Mesenchymal stem cell (in vitro differentiated cells and primary cell): ENCODE measurements around the gene UNK.

Experiments
- DNase-seq: peaks from one replicate; pipeline ENCODE4 v3.0.0-alpha.2; 2013
- H2AFZ ChIP-seq: one replicate; pipeline ENCODE4 v1.6.1; 2013; ENCODE audit warnings: low read depth, mild to moderate bottlenecking, control low read depth, inconsistent platforms, low read length, moderate library complexity
- H2AK5ac ChIP-seq: 2 replicates; pipeline ENCODE4 v1.6.1; 2013; ENCODE audit warnings: low read length, moderate library complexity, mild to moderate bottlenecking, inconsistent platforms; ENCODE audit not compliant: severe bottlenecking
- H2BK120ac ChIP-seq: one replicate; pipeline ENCODE4 v1.6.1; 2013; ENCODE audit warnings: low read depth, mild to moderate bottlenecking, inconsistent platforms, low read length, moderate library complexity
- H2BK12ac ChIP-seq, 2 experiments: one replicate each; pipeline ENCODE4 v1.6.1; 2013; ENCODE audit warnings: inconsistent platforms in 2 of 2, low read length in 2 of 2, mild to moderate bottlenecking in 2 of 2, moderate library complexity in 2 of 2, control low read depth in 1 of 2
- H2BK15ac ChIP-seq: one replicate; pipeline ENCODE4 v1.6.1; 2013; ENCODE audit warnings: mild to moderate bottlenecking, low read depth, inconsistent platforms; ENCODE audit not compliant: poor library complexity, severe bottlenecking
- H2BK5ac ChIP-seq: 2 replicates; pipeline ENCODE4 v1.6.1; 2013; ENCODE audit warnings: low read depth, mild to moderate bottlenecking, low read length, control low read depth, inconsistent platforms; ENCODE audit not compliant: poor library complexity, severe bottlenecking
- H3K14ac ChIP-seq, 2 experiments: one replicate each; pipeline ENCODE4 v1.6.1; 2013; ENCODE audit warnings: inconsistent platforms in 2 of 2, low read length in 2 of 2, control low read depth in 1 of 2, mild to moderate bottlenecking in 1 of 2, moderate library complexity in 1 of 2
- H3K18ac ChIP-seq, 2 experiments: one replicate each; pipeline ENCODE4 v1.6.1; 2013; ENCODE audit warnings: inconsistent platforms in 2 of 2, low read length in 2 of 2, control low read depth in 1 of 2, low read depth in 1 of 2, mild to moderate bottlenecking in 1 of 2
- H3K23ac ChIP-seq, 2 experiments: one replicate each; pipeline ENCODE4 v1.6.1; 2013; ENCODE audit warnings: inconsistent platforms in 2 of 2, low read length in 2 of 2, mild to moderate bottlenecking in 2 of 2, moderate library complexity in 2 of 2, control low read depth in 1 of 2
- H3K27ac ChIP-seq: 2 replicates; pipeline ENCODE4 v1.5.1; 2013; ENCODE audit warnings: mild to moderate bottlenecking, moderate library complexity, low read length, control low read depth, inconsistent platforms; ENCODE audit not compliant: poor library complexity, severe bottlenecking
- H3K27me3 ChIP-seq, 2 experiments: 2 replicates each; pipeline versions ENCODE4 v1.6.1 to v1.7.0; 2013; ENCODE audit warnings: low read length in 2 of 2, mild to moderate bottlenecking in 2 of 2, moderate library complexity in 2 of 2, control low read depth in 1 of 2, inconsistent platforms in 1 of 2; ENCODE audit not compliant: control insufficient read depth in 1 of 2, insufficient read depth in 1 of 2
- H3K36me3 ChIP-seq, 2 experiments: 2 replicates each; pipeline versions ENCODE4 v1.6.1 to v1.7.0; 2013; ENCODE audit warnings: low read length in 2 of 2, control low read depth in 1 of 2, inconsistent platforms in 1 of 2, low read depth in 1 of 2, mild to moderate bottlenecking in 1 of 2; ENCODE audit not compliant: insufficient read depth in 2 of 2, control insufficient read depth in 1 of 2
- H3K4ac ChIP-seq, 2 experiments: one replicate each; pipeline ENCODE4 v1.6.1; 2013; ENCODE audit warnings: inconsistent platforms in 2 of 2, low read length in 2 of 2, mild to moderate bottlenecking in 2 of 2, moderate library complexity in 2 of 2, control low read depth in 1 of 2, low read depth in 1 of 2
- H3K4me1 ChIP-seq: 2 replicates; pipeline ENCODE4 v1.6.1; 2013; ENCODE audit warnings: low read depth, low read length, control low read depth; ENCODE audit not compliant: control insufficient read depth, insufficient read depth
- H3K4me2 ChIP-seq: 2 replicates; pipeline ENCODE4 v1.6.1; 2013; ENCODE audit warnings: low read length, mild to moderate bottlenecking, inconsistent platforms; ENCODE audit not compliant: poor library complexity, severe bottlenecking
- H3K4me3 ChIP-seq, 2 experiments: 2 replicates each; pipeline versions ENCODE4 v1.5.1 to v1.7.0; 2013; ENCODE audit warnings: low read length in 2 of 2, mild to moderate bottlenecking in 2 of 2, control low read depth in 1 of 2, low read depth in 1 of 2; ENCODE audit not compliant: insufficient read depth in 1 of 2
- H3K79me1 ChIP-seq: replicated peaks from 2 replicates; pipeline ENCODE4 v1.6.1; 2013; ENCODE audit warnings: mild to moderate bottlenecking, control low read depth, low read length, inconsistent platforms; ENCODE audit not compliant: poor library complexity, severe bottlenecking
- H3K9ac ChIP-seq: 2 replicates; pipeline ENCODE4 v1.7.0; 2013; ENCODE audit warnings: mild to moderate bottlenecking, low read length, moderate library complexity
- H3K9me3 ChIP-seq: 2 replicates; pipeline ENCODE4 v1.7.0; 2013; ENCODE audit warnings: mild to moderate bottlenecking, low read length; ENCODE audit not compliant: control insufficient read depth
- H4K8ac ChIP-seq: one replicate; pipeline ENCODE4 v1.6.1; 2013; ENCODE audit warnings: inconsistent platforms, mild to moderate bottlenecking, low read length, moderate library complexity
- H4K91ac ChIP-seq: one replicate; pipeline ENCODE4 v1.6.1; 2013; ENCODE audit warnings: mild to moderate bottlenecking, low read length, inconsistent platforms
- WGBS: methylation state at CpG from one replicate; pipeline ENCODE4 v1.1.7; 2013; ENCODE audit warnings: mixed read lengths; 5-methylcytosine and 5-hydroxymethylcytosine counted together

UNK gene

DNA sequence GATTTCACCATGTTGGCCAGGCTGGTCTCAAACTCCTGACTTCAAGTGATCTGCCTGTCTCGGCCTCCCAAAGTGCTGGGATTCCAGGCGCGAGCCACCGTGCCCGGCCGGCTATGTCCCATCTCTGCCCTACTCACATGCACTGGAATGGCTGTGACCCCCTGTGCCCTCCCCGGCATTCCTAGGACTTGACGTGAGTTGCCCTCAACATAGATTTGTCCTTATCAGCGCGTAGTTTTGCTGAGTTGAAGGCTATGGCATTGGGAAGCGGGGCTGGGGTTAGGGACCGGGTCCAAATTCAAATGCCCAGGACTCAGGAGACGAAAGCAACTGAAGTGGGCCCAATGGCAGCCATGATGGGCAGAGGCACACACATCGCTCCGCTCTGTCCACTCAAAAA lies 53.8 kb downstream of the UNK start:
- no peak overlapping the region for H2BK15ac ChIP-seq
- peaks cover 5% of the 10 kb centered on the region for H3K4me1 ChIP-seq
- no peaks in the 10 kb centered on the region for H3K9me3 ChIP-seq
- no peaks in the 10 kb centered on the region for H3K27me3 ChIP-seq
- no peak overlapping the region for H3K18ac ChIP-seq
- H3K36me3 ChIP-seq, result peaks cover 0 to 20% of the 10 kb centered on the region in 2 experiments
- no peak overlapping the region for H2BK5ac ChIP-seq
- H3K79me1 ChIP-seq, result no peaks in the 10 kb centered on the region
- no peak overlapping the region for H3K4ac ChIP-seq
- no peak overlapping the region for H2BK120ac ChIP-seq
- 97% methylated on average over 15 of the region's 15 CpGs for WGBS
- H2BK12ac ChIP-seq, result no peak overlapping the region
- H3K23ac ChIP-seq, result no peak overlapping the region
- no peak overlapping the region for H3K4me3 ChIP-seq
- no peak overlapping the region for H4K8ac ChIP-seq
- no peak overlapping the region for H3K9ac ChIP-seq
- no peak overlapping the region for H4K91ac ChIP-seq
- DNase-seq, result no peak
- H3K4me2 ChIP-seq, result no peak overlapping the region
- H2AK5ac ChIP-seq, result no peak overlapping the region
- H2AFZ ChIP-seq, result no peak overlapping the region
- H3K27ac ChIP-seq, result no peak overlapping the region
- H3K14ac ChIP-seq, result no peak overlapping the region

DNA sequence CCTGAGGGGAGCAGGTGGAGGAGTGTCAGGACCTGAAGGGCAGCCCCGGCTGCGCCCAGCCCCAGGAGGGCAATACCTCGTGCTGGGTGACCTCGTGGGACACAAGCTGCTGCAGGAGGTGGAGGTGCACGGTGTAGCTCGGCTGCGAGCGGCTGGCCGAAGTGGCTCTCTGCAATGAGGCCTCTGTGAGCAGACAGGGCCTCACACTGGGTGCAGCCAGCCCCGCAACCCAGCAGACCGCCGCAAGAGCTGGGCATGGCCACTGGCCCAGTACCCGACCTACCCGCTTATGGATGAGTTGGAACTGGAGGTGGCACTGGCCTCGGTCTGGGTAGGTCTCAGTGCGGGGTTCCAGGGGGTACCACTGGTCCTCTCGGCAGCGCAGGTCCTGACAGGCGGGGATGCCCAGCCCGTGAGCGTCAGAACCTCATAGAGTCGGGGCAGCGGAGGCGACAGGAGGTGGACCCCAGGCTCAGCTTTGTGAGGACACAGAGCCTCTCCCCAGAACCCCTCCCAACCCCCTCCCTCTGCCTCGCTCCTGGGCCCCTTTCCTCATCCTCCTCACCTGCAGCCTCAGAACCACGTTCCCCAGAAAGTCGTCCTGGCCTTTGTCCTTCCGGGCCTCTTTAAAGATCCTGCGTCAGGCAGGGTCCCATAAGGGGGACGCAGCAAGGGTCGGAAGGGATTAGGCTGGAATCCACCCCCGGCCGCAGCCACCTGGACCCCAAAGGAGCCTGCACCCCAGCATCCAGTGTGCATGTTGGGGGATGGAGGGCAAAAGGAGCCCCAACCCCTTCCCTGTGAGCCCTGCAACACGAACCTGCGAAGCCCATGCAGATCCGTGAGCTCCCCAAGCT lies 55.6 kb downstream of the UNK start:
- H3K4me1 ChIP-seq, result peaks cover 14% of the 10 kb centered on the region
- H3K4me3 ChIP-seq, result no peak overlapping the region
- H3K36me3 ChIP-seq, result peaks cover 0 to 15% of the 10 kb centered on the region in 2 experiments
- H3K23ac ChIP-seq, result no peak overlapping the region
- H3K18ac ChIP-seq, result no peak overlapping the region
- H3K4ac ChIP-seq, result no peak overlapping the region
- no peak overlapping the region for H2BK15ac ChIP-seq
- DNase-seq, result no peak
- H3K27ac ChIP-seq, result no peak overlapping the region
- no peaks in the 10 kb centered on the region for H3K79me1 ChIP-seq
- no peak overlapping the region for H2BK5ac ChIP-seq
- no peaks in the 10 kb centered on the region for H3K27me3 ChIP-seq
- no peak overlapping the region for H2AK5ac ChIP-seq
- H2BK120ac ChIP-seq, result no peak overlapping the region
- WGBS, result 95% methylated on average over 36 of the region's 36 CpGs
- no peak overlapping the region for H2BK12ac ChIP-seq
- no peaks in the 10 kb centered on the region for H3K9me3 ChIP-seq
- H3K14ac ChIP-seq, result no peak overlapping the region
- H3K4me2 ChIP-seq, result no peak overlapping the region
- H4K91ac ChIP-seq, result no peak overlapping the region
- no peak overlapping the region for H2AFZ ChIP-seq
- no peak overlapping the region for H4K8ac ChIP-seq
- no peak overlapping the region for H3K9ac ChIP-seq

DNA sequence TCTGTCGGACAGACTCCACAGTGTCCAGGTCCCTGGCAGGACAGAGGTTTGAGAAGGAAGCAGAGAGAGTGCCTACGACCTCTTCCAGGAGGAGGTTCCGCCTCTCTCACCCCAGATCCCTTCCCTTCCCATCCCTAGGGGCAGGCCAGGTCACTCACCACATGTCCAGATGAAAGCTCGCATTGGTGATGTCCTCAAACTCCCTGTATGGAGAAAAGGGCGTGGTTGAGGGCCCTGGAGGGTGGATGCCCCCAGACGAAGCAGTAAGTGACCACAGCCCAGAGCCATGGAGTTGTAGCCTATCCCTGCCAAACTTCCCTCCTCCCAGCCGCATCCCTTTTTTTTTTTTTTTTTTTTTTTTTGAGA lies 56.2 kb downstream of the UNK start:
- H3K4me1 ChIP-seq, result peaks cover 19% of the 10 kb centered on the region
- H2BK12ac ChIP-seq, result no peak overlapping the region
- H4K8ac ChIP-seq, result no peak overlapping the region
- no peaks in the 10 kb centered on the region for H3K79me1 ChIP-seq
- H2BK15ac ChIP-seq, result no peak overlapping the region
- no peak for DNase-seq
- H3K4me2 ChIP-seq, result no peak overlapping the region
- H3K36me3 ChIP-seq, result peaks cover 5 to 13% of the 10 kb centered on the region in 2 experiments
- no peak overlapping the region for H2BK5ac ChIP-seq
- H3K18ac ChIP-seq, result no peak overlapping the region
- H3K14ac ChIP-seq, result no peak overlapping the region
- no peak overlapping the region for H3K9ac ChIP-seq
- H2AFZ ChIP-seq, result no peak overlapping the region
- H3K4ac ChIP-seq, result no peak overlapping the region
- H4K91ac ChIP-seq, result no peak overlapping the region
- H3K27ac ChIP-seq, result no peak overlapping the region
- 83% methylated on average over 5 of the region's 7 CpGs for WGBS
- no peak overlapping the region for H3K4me3 ChIP-seq
- no peak overlapping the region for H2BK120ac ChIP-seq
- no peak overlapping the region for H2AK5ac ChIP-seq
- H3K23ac ChIP-seq, result no peak overlapping the region
- no peaks in the 10 kb centered on the region for H3K9me3 ChIP-seq
- H3K27me3 ChIP-seq, result no peaks in the 10 kb centered on the region

DNA sequence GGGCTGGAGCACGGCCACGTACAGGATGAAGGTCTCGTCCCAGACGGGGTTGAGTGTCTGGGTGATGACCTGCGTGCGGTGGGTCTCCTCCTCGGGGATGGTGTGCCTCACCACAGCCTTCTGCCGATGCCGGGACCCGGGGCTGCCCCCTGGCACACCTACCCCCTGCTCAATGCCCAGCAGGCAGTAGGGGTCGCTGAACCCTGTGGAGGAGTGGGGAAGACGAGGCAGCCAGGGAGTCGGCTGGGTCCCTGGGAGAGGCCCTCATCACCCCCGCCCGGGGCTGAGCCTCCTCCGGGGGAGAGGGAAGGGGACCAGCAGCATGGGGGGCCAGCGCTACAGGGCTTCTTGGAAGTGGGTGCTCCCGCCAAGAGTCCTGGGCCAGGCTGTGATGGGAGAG lies 57.8 kb downstream of the UNK start:
- Histone ChIP-seq H3K18ac (no peak overlapping the region), H3K4me3 (no peak overlapping the region), H4K91ac (peak overlapping the region; percentile 53), H2AK5ac (no peak overlapping the region), H3K36me3 (peaks cover 21 to 28% of the 10 kb centered on the region in 2 experiments), H3K27me3 (no peaks in the 10 kb centered on the region), H2BK15ac (peak overlapping the region; percentile 78), H2BK120ac (no peak overlapping the region), H3K4ac (no peak overlapping the region), H3K14ac (no peak overlapping the region), H3K4me1 (peaks cover 22% of the 10 kb centered on the region), H2BK12ac (no peak overlapping the region), H4K8ac (no peak overlapping the region), H2BK5ac (no peak overlapping the region), H2AFZ (no peak overlapping the region), H3K79me1 (peaks cover 3% of the 10 kb centered on the region), H3K27ac (no peak overlapping the region), H3K9ac (no peak overlapping the region), H3K4me2 (no peak overlapping the region), H3K9me3 (no peaks in the 10 kb centered on the region), H3K23ac (no peak overlapping the region)
- DNase-seq, result no peak
- 94% methylated on average over 11 of the region's 18 CpGs for WGBS
